WTC11 (cell line): Measurements from ENCODE around the gene RPS21.

ENCODE experiments used
- GRHL2 ChIP-seq: fragments of 250-450 bp; sonication (Bioruptor Pico); IDR thresholded peaks from 2 replicates; pipeline ENCODE4 v1.8.0; 2022; ENCODE audit warnings: mild to moderate bottlenecking, moderate library complexity; ENCODE audit not compliant: insufficient replicate concordance, severe bottlenecking
- NFYB ChIP-seq: sonication (generic); formaldehyde crosslinking; conservative IDR thresholded peaks from 2 replicates; pipeline ENCODE4 v1.8.0; 2022; ENCODE audit warnings: low read depth, missing genetic modification reagents
- NR2C2 ChIP-seq: sonication (generic); formaldehyde crosslinking; IDR thresholded peaks from 2 replicates; pipeline ENCODE4 v1.8.0; 2022; ENCODE audit warnings: mild to moderate bottlenecking, missing genetic modification reagents
- ZNF232 ChIP-seq: sonication (generic); formaldehyde crosslinking; IDR thresholded peaks from 2 replicates; pipeline ENCODE4 v1.8.0; 2022; ENCODE audit warnings: mild to moderate bottlenecking, missing genetic modification reagents
- TF ChIP-seq, protein P1 (sequence below): fragments of 200-600 bp; IDR thresholded peaks from 2 replicates; pipeline ENCODE4 v1.8.0; 2022; ENCODE audit warnings: antibody characterized with exemption

DNA sequence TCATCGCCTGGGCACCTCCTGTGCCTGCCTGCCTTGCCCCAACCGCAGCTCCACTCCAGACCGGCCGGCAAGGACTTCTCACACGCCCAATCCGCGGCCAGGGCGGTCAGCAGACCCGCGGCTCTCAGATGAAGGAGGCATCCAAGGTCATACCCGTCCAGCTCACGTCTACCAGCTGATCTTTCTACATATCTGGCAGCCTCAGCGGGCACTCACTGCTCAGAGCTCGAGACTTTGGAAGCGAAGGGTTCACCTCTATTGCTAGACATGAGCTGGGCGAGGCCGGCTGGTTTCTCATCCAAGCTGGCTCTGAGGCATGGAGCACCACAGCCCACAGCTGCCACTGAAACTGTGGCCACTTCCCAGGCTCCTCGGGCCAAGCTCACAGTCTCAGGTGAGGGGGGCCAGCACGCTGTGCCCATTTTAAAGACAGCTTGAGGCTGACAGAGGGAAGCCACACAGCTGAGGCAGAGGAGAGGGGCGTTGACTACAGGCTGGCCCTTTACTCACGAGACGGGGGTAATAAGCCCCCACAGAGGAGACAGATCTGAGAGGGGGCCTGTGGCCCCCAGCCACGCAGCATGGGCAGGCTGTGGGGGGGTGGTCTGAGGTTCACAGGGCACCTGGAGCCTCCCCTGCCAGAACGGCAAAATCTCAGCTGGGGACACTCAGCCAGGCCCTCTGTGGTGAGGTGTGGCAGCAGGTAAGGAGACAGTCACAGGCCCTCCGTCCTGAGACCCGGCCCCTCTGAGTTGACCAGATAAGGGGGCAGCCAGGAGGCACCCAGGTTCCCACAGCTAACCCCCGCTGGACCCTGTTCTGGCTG lies 21.8 kb upstream of the RPS21 start:
- TF ChIP-seq, protein P1, sequence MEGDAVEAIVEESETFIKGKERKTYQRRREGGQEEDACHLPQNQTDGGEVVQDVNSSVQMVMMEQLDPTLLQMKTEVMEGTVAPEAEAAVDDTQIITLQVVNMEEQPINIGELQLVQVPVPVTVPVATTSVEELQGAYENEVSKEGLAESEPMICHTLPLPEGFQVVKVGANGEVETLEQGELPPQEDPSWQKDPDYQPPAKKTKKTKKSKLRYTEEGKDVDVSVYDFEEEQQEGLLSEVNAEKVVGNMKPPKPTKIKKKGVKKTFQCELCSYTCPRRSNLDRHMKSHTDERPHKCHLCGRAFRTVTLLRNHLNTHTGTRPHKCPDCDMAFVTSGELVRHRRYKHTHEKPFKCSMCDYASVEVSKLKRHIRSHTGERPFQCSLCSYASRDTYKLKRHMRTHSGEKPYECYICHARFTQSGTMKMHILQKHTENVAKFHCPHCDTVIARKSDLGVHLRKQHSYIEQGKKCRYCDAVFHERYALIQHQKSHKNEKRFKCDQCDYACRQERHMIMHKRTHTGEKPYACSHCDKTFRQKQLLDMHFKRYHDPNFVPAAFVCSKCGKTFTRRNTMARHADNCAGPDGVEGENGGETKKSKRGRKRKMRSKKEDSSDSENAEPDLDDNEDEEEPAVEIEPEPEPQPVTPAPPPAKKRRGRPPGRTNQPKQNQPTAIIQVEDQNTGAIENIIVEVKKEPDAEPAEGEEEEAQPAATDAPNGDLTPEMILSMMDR, result no peak
- no peak for TF ChIP-seq NR2C2
- TF ChIP-seq ZNF232 (CRISPR knock-in tag), result no peak
- TF ChIP-seq NFYB (CRISPR knock-in tag), result no peak
- no peak for TF ChIP-seq GRHL2 (CRISPR knock-in tag)
